OCI-LY3 (cell line): Measurements from ENCODE around the gene PEMT.

Source experiments
- CTCF ChIP-seq: fragments of 200-600, 300-600 bp; sonication (generic); IDR thresholded peaks from 2 replicates; pipeline ENCODE4 v1.5.1; 2014; ENCODE audit warnings: antibody characterized with exemption, low read length, low read depth
- EZH2phosphoT487 ChIP-seq: fragments of 200-600 bp; shearing (Covaris generic); IDR thresholded peaks from 2 replicates; pipeline ENCODE4 v1.6.1; 2018; ENCODE audit warnings: antibody characterized with exemption, mixed run types, low read depth

DNA sequence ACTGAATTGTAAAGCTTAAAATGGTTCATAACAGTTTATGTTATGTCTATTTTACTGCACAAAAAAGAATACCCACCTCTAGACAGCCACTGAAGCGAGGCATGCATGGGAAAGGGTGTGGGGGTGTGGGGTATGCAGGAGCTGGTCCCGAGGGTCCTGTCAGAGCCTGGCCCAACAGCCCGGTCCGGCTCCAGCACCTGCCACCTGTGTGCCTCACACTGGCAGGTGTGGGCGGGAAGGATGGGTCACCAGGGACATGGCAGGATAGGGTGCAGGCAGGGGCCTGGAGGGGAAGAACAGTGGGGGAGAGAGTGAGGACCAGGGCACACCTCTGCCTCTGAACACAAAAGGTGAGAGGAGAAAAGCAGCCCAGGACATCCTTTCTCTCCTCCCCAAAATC, 72.6 kb downstream of the PEMT start:
- TF ChIP-seq CTCF (no peak), EZH2phosphoT487 (no peak)
